K562 (cell line): ENCODE measurements around the gene INPP5D. TPM values are rescaled to one million over a fixed set of nuclear protein-coding genes. Genes with fewer than 3 reads are reported as not detected.
"Not testable (repeated sequence)": the region's sequence is repeated elsewhere in the genome, so short reads cannot be mapped to it uniquely, and the experiment has no call there.

ENCODE experiments used
- ATAC-seq: fragments of 200-7000 bp; cut with Tn5 transposase; 3 replicates; pipeline ENCODE4 v1.9.1; 2020; ENCODE audit warnings: moderate library complexity
- BruUV-seq: library from RNA; stranded (reverse); fragments of 400-500 nt; replicated peaks from 2 replicates; lab custom pipeline; 2021; lab: Mats Ljungman, UMichigan
- CTCF ChIA-PET: fragments of 300-600 bp; formaldehyde crosslinking; extraction: SDS; loops from one replicate; lab custom pipeline; 2021; ENCODE audit warnings: low intra/inter-chr PET ratio; lab: Yijun Ruan, JAX
- POLR2A ChIA-PET: fragments of 300-600, 350-650 bp; sonication (Branson Sonifier 250); formaldehyde crosslinking; extraction: SDS; loops from one replicate; lab custom pipeline; 2021; ENCODE audit warnings: antibody characterized with exemption, inconsistent platforms; lab: Yijun Ruan, JAX
- DNase-seq, 4 experiments: peaks; one replicate each; pipeline versions ENCODE4 v3.0.0 to v3.0.0-alpha.2; 2011 to 2018; ENCODE audit warnings: low spot score in 3 of 4, mixed read lengths in 3 of 4; ENCODE audit errors: extremely low read depth in 1 of 4
- FAIRE-seq: peaks from 2 replicates; lab custom pipeline; 2011; peaks lifted over from hg19 to GRCh38; lab: Jason Lieb, UNC
- H2AFZ ChIP-seq: 2 replicates; pipeline ENCODE4 v1.6.0; 2011; ENCODE audit warnings: low read depth, low read length, control low read depth, inconsistent platforms
- H3K27ac ChIP-seq: fragments of 200-600 bp; 3 replicates; pipeline ENCODE4 v1.8.0; 2011; ENCODE audit warnings: low read depth, mild to moderate bottlenecking, control low read depth, inconsistent platforms, low read length, moderate library complexity, mixed read lengths; ENCODE audit errors: extremely low read depth
- H3K27me3 ChIP-seq, 2 experiments: fragments of 300-600 bp in 1 of 2; 2 replicates in 1 of 2; 3 replicates in 1 of 2; pipeline versions ENCODE4 v1.6.0 to v1.8.0; 2011; ENCODE audit warnings: inconsistent platforms in 2 of 2, low read length in 2 of 2, mild to moderate bottlenecking in 1 of 2, mixed read lengths in 1 of 2, moderate library complexity in 1 of 2; ENCODE audit not compliant: control insufficient read depth in 2 of 2, insufficient read depth in 2 of 2
- H3K36me3 ChIP-seq: fragments of 300-600 bp; 3 replicates; pipeline ENCODE4 v1.8.0; 2011; ENCODE audit warnings: mild to moderate bottlenecking, low read length, inconsistent platforms; ENCODE audit not compliant: control insufficient read depth, insufficient read depth
- H3K4me1 ChIP-seq, 2 experiments: fragments of 200-600 bp in 1 of 2; replicated peaks in 1 of 2; 2 replicates in 1 of 2; 3 replicates in 1 of 2; pipeline versions ENCODE4 v1.5.1 to v1.8.0; 2011; ENCODE audit warnings: inconsistent platforms in 2 of 2, low read length in 2 of 2, mild to moderate bottlenecking in 1 of 2, mixed read lengths in 1 of 2, moderate library complexity in 1 of 2; ENCODE audit not compliant: control insufficient read depth in 2 of 2, insufficient read depth in 2 of 2
- H3K4me2 ChIP-seq: 2 replicates; pipeline ENCODE4 v1.6.1; 2011; ENCODE audit warnings: low read length, control low read depth, inconsistent platforms, mixed read lengths; ENCODE audit not compliant: insufficient read depth
- H3K4me3 ChIP-seq: fragments of 200-600 bp; sonication (generic), shearing (Covaris generic); 2 replicates; pipeline ENCODE4 v1.5.1; 2016; ENCODE audit warnings: control low read depth, inconsistent platforms
- H3K79me2 ChIP-seq: fragments of 200-600 bp; 3 replicates; pipeline ENCODE4 v1.8.0; 2011; ENCODE audit warnings: low read length, inconsistent platforms; ENCODE audit not compliant: control insufficient read depth, insufficient read depth
- H3K9ac ChIP-seq, 2 experiments: 2 replicates each; pipeline versions ENCODE4 v1.6.0 to v1.6.1; 2011; ENCODE audit warnings: low read depth in 2 of 2, low read length in 2 of 2, control low read depth in 1 of 2, inconsistent platforms in 1 of 2, mild to moderate bottlenecking in 1 of 2, mixed read lengths in 1 of 2; ENCODE audit not compliant: insufficient read depth in 1 of 2
- H3K9me1 ChIP-seq: one replicate; pipeline ENCODE4 v1.6.0; 2011; ENCODE audit warnings: inconsistent platforms, mild to moderate bottlenecking, low read length, moderate library complexity; ENCODE audit not compliant: control insufficient read depth, insufficient read depth
- H3K9me3 ChIP-seq: replicated peaks from 2 replicates; pipeline ENCODE4 v1.5.1; 2011; ENCODE audit warnings: low read depth, low read length, inconsistent platforms; ENCODE audit not compliant: control insufficient read depth, insufficient read depth
- H4K20me1 ChIP-seq: replicated peaks from 2 replicates; pipeline ENCODE4 v1.6.1; 2011; ENCODE audit warnings: low read length, inconsistent platforms, mixed read lengths; ENCODE audit not compliant: control insufficient read depth, insufficient read depth
- DIDO1 ChIP-seq: fragments of 450-650 bp; IDR thresholded peaks from 2 replicates; pipeline ENCODE4 v1.6.1; 2016; ENCODE audit warnings: low read depth, missing biosample characterization, missing genetic modification characterization
- POU5F1 ChIP-seq: fragments of 150-350 bp; IDR thresholded peaks from 2 replicates; pipeline ENCODE4 v1.6.1; 2014; ENCODE audit warnings: borderline replicate concordance, low read length, low read depth, mild to moderate bottlenecking; ENCODE audit not compliant: partially characterized antibody
- ZNF121 ChIP-seq: sonication (generic); formaldehyde crosslinking; conservative IDR thresholded peaks from 2 replicates; pipeline ENCODE4 v1.8.0; 2022; ENCODE audit warnings: missing genetic modification reagents
- ZNF184 ChIP-seq: sonication (generic); formaldehyde crosslinking; IDR thresholded peaks from 2 replicates; pipeline ENCODE4 v1.5.0; 2020; ENCODE audit warnings: missing genetic modification reagents
- ZNF444 ChIP-seq: fragments of 250-450 bp; sonication (Bioruptor Pico); IDR thresholded peaks from 2 replicates; pipeline ENCODE4 v1.4.0; 2020; ENCODE audit warnings: mild to moderate bottlenecking, moderate library complexity
- whole genome bisulfite sequencing: fragments of 100-300 bp; shearing (Covaris generic); methylation state at CpG from one replicate; pipeline ENCODE4 v1.1.6; 2016; ENCODE audit warnings: low coverage, mixed read lengths; ENCODE audit not compliant: insufficient coverage; ENCODE audit errors: missing lambda C conversion rate; 5-methylcytosine and 5-hydroxymethylcytosine counted together
- in situ Hi-C: fragments of 300-500 bp; cut with MboI; formaldehyde crosslinking; loops from 4 replicates; pipeline ENCODE4 v1.15.0; 2018; ENCODE audit warnings: inconsistent platforms, mixed read lengths
- intact Hi-C: fragments of 100-400 bp; cut with micrococcal nuclease; formaldehyde crosslinking; loops from 2 replicates; pipeline ENCODE4 v1.14.2; 2022
- polyA plus RNA-seq, 8 experiments: library from polyadenylated mRNA; depleted of rRNA in 4 of 8; stranded (reverse) in 5 of 8; unstranded in 3 of 8; fragments of >200 nt; fragmentation: Nextera tagmentation in 2 of 8; fragmentation: Illumina TruSeq in 1 of 8; extraction: Ambion mirVana in 2 of 8; extraction: Trizol in 1 of 8; gene quantifications; 2 replicates each; pipeline versions ENCODE4 v1.2.1 to v1.2.3, GENCODE V29; 2011 to 2014; ENCODE audit warnings: inconsistent platforms in 1 of 8, missing spikeins in 1 of 8
- total RNA-seq, 7 experiments: library from RNA; depleted of rRNA in 6 of 7; stranded (reverse); fragments of >200 nt in 6 of 7; fragmentation: Illumina TruSeq in 2 of 7; extraction: Trizol in 2 of 7; gene quantifications; 2 replicates each; pipeline versions ENCODE4 v1.2.1 to v1.2.3, GENCODE V29; 2011 to 2021; ENCODE audit warnings: low replicate concordance in 1 of 7
- TF ChIP-seq, protein P1 (sequence below): sonication (generic); formaldehyde crosslinking; IDR thresholded peaks from 2 replicates; pipeline ENCODE4 v1.8.0; 2022; ENCODE audit warnings: mild to moderate bottlenecking, missing genetic modification reagents, borderline replicate concordance
- TF ChIP-seq, protein P2 (sequence below): IDR thresholded peaks from 2 replicates; pipeline ENCODE4 v1.6.1; 2011; ENCODE audit warnings: borderline replicate concordance, low read depth, mild to moderate bottlenecking, moderate library complexity, low read length; ENCODE audit not compliant: insufficient read depth, poor library complexity, severe bottlenecking

Gene INPP5D
- total and polyA plus RNA-seq, 9 of the 15 experiments (the other 6 are each of a cell fraction or from before 2014, with no cell fraction given), result 0.55 to 6.2 (median 2.2) TPM

DNA sequence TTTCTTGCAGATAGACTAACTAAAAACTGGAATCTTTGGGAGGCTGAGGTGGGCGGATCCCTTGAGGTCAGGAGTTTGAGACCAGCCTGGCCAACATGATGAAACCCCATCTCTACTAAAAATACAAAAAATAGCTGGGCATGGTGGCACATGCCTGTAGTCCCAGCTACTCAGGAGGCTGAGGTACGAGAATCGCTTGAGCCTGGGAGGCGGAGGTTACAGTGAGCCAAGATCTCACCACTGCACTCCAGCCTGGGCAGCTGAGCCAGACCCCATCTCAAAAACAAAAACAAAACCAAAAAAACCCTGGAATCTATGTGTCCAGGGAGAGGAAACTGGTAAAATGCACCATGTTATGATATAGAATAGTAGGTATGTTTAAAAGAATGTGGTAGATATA, 7.6 kb upstream of the INPP5D start:
- FAIRE-seq, ATAC-seq, POLR2A ChIA-PET, H3K9ac ChIP-seq, BruUV-seq, H3K9me1 ChIP-seq, H3K4me3 ChIP-seq, H3K36me3 ChIP-seq, CTCF ChIA-PET, H3K79me2 ChIP-seq, H3K4me2 ChIP-seq, H3K27me3 ChIP-seq, H3K9me3 ChIP-seq, H2AFZ ChIP-seq, H3K27ac ChIP-seq, intact Hi-C loops, in situ Hi-C loops, H4K20me1 ChIP-seq, DNase-seq: not testable (repeated sequence)
- 0 out of 2 replicates have a peak, but pooled peaks have one; percentile 5 for TF ChIP-seq ZNF121 (CRISPR knock-in tag)
- H3K4me1 ChIP-seq, result peaks cover 0 to 11% of the 10 kb centered on the region in 2 experiments; a peak in 3 of 5 replicates
- WGBS, result 86% methylated on average over 1 of the region's 4 CpGs

DNA sequence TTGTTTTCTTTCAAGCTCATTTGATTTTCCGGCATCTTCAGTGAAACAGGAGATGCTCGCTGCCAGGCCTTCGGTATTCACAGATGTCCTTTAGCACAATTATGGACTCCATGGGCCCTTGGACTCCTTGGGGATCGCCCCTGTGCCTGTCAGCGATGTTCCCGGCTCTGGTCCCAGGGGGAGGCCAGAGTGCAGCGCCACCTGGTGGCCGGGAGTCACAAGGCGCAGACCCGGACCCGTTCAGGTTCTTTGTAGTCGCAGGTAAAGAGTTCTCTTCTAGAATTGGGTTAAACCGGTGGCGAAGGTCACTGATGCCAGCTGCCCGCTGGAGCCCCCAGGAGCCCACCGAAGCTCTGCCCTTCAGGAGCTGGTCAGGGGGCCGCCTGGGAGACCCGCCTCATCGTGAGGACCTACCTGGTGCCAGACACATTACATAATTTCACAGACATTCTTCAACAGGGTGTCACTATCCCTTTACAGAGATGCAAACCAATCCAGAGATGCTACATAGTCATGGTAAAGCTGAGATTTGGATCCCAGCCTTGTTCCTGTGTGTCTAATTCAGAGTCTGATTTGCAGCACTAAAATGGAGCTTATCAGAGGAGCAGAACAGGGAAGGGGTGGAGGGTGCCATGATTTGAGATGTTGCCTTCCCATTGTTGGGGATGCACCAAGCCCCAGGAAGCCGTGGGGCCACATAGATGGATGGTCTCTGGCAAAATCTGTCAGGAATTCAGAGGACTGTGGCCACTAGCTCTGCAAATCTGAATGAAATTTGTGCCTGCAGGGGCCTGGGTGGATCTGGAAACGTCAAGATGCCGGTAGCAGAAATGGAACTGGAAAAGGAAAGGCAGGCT, 6.0 kb upstream of the INPP5D start:
- peak; percentile 96 for ATAC-seq
- no peaks in the 10 kb centered on the region for H3K9me3 ChIP-seq
- H3K4me2 ChIP-seq, result no peak overlapping the region
- H3K79me2 ChIP-seq, result no peaks in the 10 kb centered on the region
- H3K4me1 ChIP-seq, result peaks cover 0 to 14% of the 10 kb centered on the region in 2 experiments; a peak in 3 of 5 replicates
- FAIRE-seq, result peak; percentile 59
- no peak overlapping the region for H3K27ac ChIP-seq
- in situ Hi-C loops (no loop called here), intact Hi-C loops (no loop called here)
- CTCF ChIA-PET, result interaction anchor here (0.6 to 1.3 kb wide), 3 partner anchors 202 to 449 kb away, joined by 3 read pairs; no protein-coding TSS in a partner anchor
- peak; percentile 68 to 84 (median 84) for DNase-seq
- no peak overlapping the region for H3K4me3 ChIP-seq
- no peaks in the 10 kb centered on the region for H4K20me1 ChIP-seq
- WGBS, result 6% methylated on average over 17 of the region's 22 CpGs
- no peaks in the 10 kb centered on the region for H3K36me3 ChIP-seq
- H3K9me1 ChIP-seq, result no peaks in the 10 kb centered on the region
- H2AFZ ChIP-seq, result peak overlapping the region; percentile 88
- H3K27me3 ChIP-seq, result 0 out of 5 replicates have a peak, but pooled peaks cover 0 to under 1% of the 10 kb centered on the region in 2 experiments
- BruUV-seq, result no TSS peak
- POLR2A ChIA-PET, result interaction anchor here (0.6 kb wide), 1 partner anchor 216 kb away, joined by 3 read pairs; no protein-coding TSS in a partner anchor
- H3K9ac ChIP-seq, result no peak overlapping the region
- TF ChIP-seq, protein P1, sequence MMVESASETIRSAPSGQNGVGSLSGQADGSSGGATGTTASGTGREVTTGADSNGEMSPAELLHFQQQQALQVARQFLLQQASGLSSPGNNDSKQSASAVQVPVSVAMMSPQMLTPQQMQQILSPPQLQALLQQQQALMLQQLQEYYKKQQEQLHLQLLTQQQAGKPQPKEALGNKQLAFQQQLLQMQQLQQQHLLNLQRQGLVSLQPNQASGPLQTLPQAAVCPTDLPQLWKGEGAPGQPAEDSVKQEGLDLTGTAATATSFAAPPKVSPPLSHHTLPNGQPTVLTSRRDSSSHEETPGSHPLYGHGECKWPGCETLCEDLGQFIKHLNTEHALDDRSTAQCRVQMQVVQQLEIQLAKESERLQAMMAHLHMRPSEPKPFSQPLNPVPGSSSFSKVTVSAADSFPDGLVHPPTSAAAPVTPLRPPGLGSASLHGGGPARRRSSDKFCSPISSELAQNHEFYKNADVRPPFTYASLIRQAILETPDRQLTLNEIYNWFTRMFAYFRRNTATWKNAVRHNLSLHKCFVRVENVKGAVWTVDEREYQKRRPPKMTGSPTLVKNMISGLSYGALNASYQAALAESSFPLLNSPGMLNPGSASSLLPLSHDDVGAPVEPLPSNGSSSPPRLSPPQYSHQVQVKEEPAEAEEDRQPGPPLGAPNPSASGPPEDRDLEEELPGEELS (CRISPR knock-in tag), result no peak
- TF ChIP-seq DIDO1 (tag), result no peak
- TF ChIP-seq ZNF444 (CRISPR knock-in tag), result no peak
- TF ChIP-seq POU5F1, result no peak
- no peak for TF ChIP-seq ZNF184 (CRISPR knock-in tag)
- TF ChIP-seq, protein P2, sequence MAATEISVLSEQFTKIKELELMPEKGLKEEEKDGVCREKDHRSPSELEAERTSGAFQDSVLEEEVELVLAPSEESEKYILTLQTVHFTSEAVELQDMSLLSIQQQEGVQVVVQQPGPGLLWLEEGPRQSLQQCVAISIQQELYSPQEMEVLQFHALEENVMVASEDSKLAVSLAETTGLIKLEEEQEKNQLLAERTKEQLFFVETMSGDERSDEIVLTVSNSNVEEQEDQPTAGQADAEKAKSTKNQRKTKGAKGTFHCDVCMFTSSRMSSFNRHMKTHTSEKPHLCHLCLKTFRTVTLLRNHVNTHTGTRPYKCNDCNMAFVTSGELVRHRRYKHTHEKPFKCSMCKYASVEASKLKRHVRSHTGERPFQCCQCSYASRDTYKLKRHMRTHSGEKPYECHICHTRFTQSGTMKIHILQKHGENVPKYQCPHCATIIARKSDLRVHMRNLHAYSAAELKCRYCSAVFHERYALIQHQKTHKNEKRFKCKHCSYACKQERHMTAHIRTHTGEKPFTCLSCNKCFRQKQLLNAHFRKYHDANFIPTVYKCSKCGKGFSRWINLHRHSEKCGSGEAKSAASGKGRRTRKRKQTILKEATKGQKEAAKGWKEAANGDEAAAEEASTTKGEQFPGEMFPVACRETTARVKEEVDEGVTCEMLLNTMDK, result peak; percentile 40
